ENCODE measurements around the gene POC1A.
"Not testable (repeated sequence)": the region's sequence is repeated elsewhere in the genome, so short reads cannot be mapped to it uniquely, and the experiment has no call there.

Gene POC1A

GRCh38 chr3:52183786-52184445 is 29.7 kb upstream of the POC1A start:
- DNase-seq: no peak

DNA sequence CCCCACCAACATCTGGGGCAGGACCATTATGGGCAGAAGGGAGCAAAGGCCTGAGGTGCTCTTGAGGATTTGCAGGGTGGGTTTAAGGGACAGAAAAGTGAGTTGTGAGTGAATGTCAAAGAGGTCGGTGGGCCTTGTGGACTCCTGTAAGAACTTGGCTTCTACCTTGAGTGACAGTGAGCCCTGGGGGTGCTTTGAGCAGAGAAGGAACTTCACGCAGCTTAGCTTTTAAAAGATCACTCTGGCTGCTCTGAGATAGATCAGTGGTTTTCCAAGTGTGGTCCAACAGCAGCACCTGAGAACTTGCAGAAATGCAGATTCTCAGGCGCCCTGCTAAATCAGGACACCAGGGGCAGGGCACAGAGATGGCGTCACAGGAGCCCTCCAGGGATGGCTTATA is 28.5 kb upstream of the POC1A start:
- no peak for DNase-seq

- DNase-seq: no peak
Observed at GRCh38 chr3:52182196-52182595, 28.0 kb upstream of the POC1A start.

DNA sequence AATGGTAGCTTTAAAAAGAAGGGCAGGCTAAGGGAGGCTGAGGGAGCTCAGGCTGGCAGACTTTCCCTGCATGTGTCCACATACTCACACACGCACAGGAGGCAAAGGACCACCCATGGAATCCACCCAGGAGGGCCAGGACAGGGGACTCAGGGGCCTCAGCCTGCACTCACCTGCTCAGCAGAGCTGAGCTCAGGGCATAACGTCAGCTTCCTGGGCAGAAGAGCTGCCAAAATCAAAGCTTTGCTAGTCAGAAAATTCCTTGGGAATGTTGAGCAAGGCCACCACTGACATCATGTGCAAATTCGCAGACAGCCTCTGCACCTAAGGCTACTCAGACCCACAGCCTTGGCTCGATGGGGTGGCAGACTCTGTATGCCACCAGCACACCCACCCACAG is 27.3 kb upstream of the POC1A start:
- no peak for DNase-seq

- no peak for DNase-seq
Observed at GRCh38 chr3:52178537-52178936, 24.3 kb upstream of the POC1A start.

- DNase-seq: not testable (repeated sequence)
Observed at GRCh38 chr3:52178126-52178525, 23.9 kb upstream of the POC1A start.

- DNase-seq: no peak
Observed at GRCh38 chr3:52177701-52178042, 23.4 kb upstream of the POC1A start.

DNA sequence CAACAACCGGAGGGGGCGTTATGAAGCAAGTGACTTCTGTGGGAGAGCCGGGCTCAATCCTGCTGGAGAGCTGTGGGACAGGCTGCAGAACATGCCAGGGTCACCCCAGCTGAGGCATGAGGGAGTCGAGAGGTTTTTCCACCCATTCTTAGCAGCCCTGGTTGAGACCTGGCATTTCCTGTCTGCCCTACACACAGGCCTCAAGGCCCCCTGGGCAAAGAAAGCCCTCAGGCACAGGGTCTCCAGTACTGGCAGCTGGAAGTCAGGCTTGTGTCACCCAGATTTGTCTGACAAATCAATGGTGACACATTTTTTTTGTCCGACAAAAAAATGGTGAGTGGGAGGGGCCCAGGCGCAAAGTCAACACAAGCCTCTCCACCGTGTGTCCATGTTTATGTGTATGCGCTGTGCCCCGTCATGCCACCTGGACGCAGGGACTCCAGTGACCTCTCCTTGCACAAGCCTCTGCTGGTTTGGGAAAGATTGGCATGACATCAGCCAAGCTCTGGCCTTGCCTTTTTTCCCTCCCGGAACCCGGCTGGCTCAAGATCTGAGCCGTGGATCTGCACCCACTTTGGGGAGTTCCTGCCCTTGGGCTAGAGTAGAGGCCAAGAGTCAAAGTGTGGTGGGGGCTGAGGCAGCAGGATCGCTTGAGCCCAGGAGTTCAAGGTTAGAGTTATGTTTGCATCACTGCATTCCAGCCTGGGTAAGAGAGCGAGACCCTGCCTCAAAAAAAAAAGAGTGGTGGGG is 22.9 kb upstream of the POC1A start:
- no peak for DNase-seq

DNA sequence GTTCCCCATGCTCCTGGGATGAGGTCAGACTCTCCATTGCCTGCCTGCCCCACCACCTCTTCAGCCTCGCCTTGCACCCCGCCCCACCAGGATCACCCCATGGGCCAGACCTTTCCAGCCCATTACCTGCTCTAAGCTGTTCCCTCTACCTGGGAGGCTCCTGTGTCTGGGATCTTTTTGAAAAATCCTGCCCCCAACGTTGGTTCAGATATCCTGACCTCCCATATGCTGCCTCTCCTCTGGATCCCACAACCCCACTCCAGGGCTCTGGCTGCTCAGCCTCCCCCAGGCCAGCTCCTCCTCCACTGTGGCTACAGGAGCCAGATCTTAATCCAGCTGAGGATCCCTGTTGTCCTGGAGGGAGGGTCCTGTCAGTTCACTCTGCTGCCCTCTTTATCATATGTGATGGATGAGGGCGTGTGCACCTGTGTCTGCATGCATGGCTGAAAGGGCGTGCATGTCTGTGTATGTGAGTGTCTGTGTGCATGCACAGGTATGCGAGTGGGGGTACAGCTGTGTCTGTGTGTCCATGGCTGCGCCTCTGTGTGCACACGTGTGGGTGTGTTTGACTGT is 22.0 kb upstream of the POC1A start:
- no peak for DNase-seq

DNA sequence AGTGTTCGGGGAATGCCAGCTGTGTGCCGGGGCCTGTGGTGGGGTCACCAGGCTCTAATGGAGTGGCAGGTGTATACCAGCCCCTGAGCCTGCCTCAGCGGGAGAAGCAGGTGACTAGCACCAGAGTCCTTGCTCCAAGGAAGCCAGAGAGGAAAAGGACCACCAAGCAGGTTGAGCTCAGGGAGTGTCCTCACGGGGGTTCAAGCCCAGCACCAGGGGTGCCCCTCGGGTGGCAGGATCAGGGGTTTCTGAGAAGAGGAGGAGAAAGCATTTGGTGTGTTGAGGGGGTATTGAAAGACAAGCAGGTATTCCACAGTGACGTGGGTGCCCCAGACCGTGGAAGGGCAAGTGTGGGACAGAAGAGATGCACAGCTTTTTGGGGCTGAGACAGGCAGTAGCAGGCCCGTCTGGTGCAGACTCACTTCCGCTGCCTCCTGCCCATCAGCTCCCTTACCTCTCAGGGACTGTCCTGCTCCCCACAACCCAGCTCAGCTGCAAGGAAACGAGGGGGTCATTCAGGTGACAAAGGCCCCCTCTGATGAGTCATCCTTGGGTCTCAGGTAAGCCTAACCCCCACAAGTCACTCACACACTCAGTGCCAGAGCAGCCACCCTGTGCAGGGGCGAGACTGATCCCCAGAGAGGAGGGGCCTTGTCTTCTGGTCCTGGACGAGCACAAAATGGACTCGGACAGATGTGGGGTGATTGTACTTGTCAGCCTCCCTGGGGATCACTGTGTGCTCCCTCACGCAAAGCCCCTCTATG is 21.4 kb upstream of the POC1A start:
- no peak for DNase-seq

DNA sequence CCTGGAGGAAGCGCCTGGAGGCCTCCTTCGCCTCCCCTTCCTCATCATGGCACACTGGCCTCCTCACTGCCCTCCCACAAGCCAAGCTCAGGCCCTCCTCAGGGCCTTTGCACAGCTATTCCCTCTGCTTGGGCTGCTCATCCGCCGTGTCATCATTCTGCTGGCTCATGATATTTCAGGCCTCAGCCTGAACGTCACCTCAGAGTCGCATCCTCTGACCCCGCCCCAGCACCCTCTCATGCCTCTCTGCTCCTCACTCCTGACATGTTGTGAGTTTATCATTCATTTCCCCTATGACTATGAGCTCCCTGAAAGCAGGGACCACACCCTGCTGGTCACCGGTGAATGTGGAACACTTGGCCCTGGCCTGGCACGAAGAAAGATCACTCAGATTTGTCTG is 20.7 kb upstream of the POC1A start:
- peak in 1 of 2 experiments; percentile 14 for DNase-seq

DNA sequence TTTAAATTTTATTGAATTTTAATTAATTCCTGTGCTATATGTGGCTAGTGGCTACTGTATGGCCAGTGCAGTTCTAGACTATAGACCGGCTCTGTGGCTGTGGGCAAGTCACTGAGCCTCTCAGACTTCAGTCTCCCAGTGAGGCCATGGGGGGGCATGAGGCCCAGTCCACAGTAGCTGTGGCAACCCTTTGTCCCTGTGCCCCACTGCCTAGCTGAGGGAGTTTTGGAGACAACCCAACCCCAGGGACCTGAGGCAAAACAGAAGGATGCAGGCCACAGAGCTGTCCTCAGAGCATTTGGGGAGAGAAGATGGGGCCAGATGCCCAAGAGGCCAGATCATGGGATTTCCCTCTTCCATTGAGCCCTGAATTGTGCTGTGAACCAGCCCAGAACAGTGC is 18.9 kb upstream of the POC1A start:
- no peak for DNase-seq

GRCh38 chr3:52172262-52172757 is 18.1 kb upstream of the POC1A start:
- DNase-seq: no peak

DNA sequence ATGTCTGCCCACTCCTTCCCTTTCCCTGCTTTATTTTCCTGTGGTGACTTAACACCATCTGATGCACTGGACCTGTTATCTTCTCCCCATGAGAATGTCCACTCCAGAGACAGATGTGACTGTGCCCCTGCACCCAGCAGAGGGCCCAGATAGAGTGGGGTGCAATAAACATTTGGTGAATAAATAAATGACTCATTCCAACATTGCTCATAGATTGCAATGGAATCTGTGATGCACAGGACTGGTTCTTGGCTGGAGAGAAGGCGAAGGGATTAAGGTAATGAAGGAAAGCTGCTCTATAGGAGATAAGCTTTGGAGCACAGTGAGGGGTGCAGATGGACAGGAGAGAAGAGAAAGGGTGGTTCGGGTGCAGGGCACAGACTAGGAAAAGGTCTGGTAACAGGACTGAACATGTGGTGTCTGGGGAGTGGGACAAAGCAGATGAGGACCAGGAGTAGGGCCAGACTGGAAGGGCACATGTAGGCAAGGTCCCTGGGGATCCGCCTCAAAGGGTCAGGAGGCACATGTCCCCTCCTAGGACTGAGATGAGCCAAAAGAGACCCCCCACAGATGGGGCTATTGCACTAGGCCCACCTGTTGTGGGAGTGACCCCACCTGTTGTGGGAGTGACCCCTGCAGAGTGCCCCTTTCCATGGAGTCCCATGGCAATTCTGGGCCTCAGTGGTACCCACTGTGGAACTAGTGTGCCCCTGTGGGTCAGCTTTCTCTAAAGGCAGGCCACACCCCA is 17.5 kb upstream of the POC1A start:
- DNase-seq: no peak

DNA sequence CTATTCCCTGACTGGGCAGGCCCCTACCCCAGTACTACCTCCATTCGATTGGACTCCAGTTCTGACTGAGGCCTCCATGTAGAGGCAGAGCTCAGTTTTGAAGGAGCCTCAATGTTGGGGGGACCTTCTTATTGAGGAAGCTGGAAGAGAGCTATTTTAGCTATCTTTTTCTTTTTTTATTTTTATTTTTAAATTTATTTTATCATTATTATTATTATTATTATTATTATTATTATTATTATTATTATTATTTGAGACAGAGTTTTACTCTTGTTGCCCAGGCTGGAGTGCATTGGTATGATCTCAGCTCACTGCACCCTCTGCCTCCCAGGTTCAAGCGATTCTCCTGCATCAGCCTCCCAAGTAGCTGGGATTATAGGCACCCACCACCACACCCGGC is 16.0 kb upstream of the POC1A start:
- not testable (repeated sequence) for DNase-seq

GRCh38 chr3:52167240-52167639 is 13.0 kb upstream of the POC1A start:
- DNase-seq: no peak

GRCh38 chr3:52162250-52162872 is 8.1 kb upstream of the POC1A start:
- DNase-seq: no peak

DNA sequence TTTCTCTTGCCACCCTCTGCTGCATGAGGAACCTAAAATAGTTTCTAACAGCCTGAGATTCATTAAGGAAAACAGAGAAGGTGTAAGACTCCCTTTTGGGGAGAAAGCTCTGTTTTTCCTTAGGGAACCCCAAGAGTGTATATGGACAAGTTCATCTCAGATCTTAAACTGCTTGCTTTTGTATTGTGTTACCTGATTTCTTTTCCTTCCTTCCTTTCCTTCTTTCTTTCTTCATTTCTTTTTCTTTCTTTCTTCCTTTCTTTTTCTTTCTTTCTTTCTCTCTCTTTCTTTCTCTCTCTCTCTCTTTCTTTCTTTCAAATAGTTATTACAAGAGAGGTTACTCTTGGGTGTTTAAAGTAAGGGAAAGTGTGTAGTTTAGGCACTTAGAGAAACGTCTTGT is 5.3 kb upstream of the POC1A start:
- DNase-seq: no peak

GRCh38 chr3:52155912-52156311 is 1.7 kb upstream of the POC1A start:
- no peak for DNase-seq

- DNase-seq: peak; percentile 6 to 13
Observed at GRCh38 chr3:52153389-52154096, 680 bp downstream of the POC1A start.

- not testable (repeated sequence) for DNase-seq
Observed at GRCh38 chr3:52151991-52152390, 2.2 kb downstream of the POC1A start.

DNA sequence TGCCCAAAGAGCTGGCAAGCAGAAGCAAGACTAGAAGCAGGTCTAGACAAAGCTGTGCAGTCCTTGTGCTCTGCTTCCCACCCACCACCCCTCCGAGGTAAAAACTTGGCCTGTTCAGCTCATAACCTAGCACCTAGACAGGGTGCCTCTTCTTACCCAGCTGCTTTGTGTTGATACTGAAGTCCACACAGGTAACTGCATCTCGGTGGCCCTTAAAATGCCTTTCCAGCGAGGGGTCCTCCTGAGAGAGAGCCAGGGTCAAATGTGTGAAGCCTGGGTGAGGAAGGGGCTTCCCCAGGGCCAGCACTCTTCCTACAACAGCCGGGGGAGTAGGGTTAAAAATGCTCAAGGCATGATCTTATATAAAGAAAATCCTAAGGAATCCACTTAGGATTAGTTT is 3.4 kb downstream of the POC1A start:
- DNase-seq: no peak
